MM.1S (cell line): ENCODE measurements around the gene OR8K5.

ENCODE experiments used
- CTCF ChIP-seq: fragments of 300-600 bp; sonication (generic); IDR thresholded peaks from 2 replicates; pipeline ENCODE4 v1.5.1; 2016; ENCODE audit warnings: antibody characterized with exemption, low read length, mixed read lengths
- EZH2 ChIP-seq: fragments of 300-600 bp; sonication (generic); optimal IDR thresholded peaks from 2 replicates; pipeline ENCODE3; 2017; ENCODE audit warnings: low read depth, mild to moderate bottlenecking, antibody characterized with exemption, low read length, mixed read lengths

DNA sequence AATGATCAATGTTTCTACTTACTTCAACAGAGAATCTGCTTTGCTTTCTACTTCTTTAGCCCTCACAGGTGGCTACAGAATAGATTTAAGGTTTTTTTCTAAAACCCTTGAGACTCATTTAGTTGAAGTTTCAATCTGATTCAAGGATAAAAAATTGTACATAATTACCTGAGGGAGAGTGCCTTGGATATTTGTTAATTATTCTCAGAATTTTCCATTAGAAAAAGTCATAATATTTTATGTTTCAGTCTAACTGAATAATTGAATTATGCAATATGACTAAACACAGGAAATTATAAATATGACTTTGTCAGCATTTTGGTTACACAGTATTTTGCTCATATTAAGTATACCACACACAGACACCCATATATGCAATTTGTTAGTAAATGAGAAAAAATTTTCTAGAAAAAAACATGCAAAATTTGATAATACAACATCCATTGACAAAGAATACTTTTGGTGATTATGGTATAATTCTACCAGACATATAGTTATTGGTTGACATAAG lies 19.9 kb downstream of the OR8K5 start, which contains the start of gene OR8J3:
- TF ChIP-seq CTCF: no peak
- TF ChIP-seq EZH2: no peak
